Stimulated activated CD4-positive, alpha-beta T cell treated with anti-CD3 and anti-CD28 coated beads, Interleukin-2, amount 100 ng/mL, for 48 hours (primary cell): Measurements from ENCODE around the gene ANKRD29.
"Not testable (repeated sequence)": the region's sequence is repeated elsewhere in the genome, so short reads cannot be mapped to it uniquely, and the experiment has no call there.

Source experiments
- DNase-seq, 2 donors: peaks; one replicate each; pipeline ENCODE4 v3.0.0-alpha.2; 2020

The ANKRD29 gene

DNA sequence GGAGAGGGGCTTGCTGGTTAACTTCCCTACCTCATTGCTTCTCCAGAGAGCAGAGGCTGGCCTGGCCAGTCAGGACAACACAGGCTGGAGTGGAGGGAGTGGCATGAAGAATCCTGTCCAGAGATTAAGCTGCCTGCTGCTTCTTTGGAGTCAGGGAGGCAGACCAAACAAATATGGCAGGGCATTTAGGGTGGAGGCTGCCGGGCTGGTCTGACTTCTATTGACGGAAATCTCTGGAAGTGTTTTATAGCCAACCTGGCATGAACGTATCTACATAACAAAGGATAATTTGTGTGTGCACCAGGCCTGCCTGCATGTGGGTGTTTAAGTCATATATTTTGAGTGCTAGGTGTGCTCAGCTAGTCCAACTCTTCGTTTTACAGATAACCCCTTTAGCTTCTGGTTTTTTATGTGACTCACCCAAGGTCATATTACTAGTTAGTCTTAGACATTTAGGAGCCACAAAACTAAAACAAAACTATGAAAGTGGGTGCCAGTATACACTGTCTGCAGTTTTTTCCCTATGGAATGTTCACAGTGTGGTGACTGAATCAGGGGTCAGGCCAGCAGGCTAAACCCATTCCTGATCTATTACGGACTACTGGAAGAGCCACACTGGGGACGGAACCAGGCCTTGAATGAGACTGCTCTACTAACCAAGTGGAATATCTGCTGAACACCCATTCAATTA, 81.9 kb downstream of the ANKRD29 start:
- DNase-seq: no peak

DNA sequence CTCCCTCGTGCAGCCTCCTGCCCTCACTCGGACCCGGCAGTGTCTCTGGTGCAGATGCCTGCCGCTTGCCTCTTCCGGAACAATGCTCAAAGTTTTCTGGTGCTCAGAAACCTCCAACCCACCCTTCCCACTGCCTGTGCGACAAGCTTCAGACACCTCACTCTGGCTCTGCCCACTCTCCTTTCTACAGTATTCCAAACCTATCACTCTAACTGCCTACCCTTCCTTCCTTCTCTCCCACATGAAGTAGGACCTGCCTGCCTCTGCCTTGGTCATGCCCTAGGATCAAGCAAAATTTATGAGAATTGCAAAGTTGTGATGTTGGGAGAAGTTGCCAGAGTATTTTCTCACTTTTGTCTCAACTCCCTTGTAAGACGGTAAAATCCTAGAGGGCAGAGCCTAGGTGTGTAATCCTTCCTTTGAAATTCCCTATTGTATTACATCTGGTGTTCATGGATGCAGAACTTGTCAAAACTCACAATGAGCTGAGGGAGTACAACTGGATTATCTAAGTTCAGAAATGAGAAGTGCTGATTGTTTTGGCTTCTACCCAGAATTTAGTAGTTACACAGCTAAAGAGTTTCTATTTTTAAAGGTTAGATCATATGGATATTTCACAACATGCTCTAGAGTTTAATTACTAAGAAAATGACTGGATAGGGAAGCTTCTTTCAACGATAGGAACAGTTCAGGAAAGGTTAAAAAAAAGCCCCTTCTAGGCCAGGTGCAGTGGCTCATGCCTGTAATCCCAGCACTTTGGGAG, 83.6 kb downstream of the ANKRD29 start:
- DNase-seq: no peak

DNA sequence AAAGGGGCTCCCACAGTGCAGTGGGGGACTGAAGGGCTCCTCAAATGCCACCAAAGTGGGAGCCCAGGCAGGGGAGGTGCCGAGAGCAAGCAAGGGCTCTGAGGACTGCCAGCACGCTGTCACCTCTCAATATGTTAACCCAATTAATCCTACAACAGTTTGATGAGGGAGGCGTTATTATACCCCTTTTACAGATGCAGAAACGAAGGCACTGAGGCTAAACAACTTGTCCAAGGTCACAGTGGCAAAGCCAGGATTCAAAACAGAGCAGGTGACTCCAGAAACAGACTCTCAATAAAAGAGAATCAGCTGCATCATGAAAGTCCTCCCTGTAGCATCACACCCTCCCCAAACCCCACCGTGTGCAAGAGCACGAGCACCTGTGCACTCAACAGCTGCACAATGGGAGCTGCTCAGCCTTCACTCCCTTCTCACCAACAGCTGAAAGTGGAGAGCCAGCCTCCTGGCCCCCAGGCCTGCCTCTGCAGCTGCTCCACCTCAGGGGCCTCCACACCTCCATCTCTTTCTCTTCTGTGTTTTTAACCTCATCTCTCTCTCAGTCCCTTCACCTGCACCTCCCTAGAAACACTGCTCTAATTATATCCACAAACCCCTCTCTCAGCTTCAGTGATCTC, 84.5 kb downstream of the ANKRD29 start:
- no peak for DNase-seq

DNA sequence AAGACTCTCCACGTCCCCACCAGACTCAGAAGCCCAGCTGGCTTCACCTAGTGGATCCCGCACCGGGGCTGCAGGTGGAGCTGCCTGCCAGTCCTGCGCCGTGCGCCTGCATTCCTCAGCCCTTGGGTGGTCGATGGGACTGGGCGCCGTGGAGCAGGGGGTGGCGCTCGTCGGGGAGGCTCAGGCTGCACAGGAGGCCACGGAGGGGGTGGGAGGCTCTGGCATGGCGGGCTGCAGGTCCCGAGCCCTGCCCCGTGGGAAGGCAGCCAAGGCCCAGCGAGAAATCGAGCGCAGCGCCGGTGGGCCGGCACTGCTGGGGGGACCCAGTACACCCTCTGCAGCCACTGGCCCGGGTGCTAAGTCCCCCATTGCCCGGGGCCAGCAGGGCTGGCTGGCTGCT, 85.2 kb downstream of the ANKRD29 start:
- DNase-seq: not testable (repeated sequence)

DNA sequence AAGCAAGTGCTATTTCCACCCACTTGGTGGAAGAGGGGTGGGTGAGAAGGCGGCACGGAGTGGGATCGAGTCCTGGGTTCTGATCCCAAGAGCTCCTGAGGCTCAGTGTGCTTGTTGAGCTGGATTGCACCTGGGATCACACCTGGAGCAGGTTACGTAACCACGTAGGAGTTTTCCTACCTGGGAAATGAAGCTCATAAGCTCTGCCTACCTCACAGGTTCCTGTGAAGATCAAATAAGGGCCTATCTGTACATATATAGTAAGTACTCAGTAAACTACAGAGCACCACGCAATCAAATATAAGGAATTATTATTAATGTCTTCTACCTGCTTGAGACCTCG, 87.4 kb downstream of the ANKRD29 start:
- no peak for DNase-seq

DNA sequence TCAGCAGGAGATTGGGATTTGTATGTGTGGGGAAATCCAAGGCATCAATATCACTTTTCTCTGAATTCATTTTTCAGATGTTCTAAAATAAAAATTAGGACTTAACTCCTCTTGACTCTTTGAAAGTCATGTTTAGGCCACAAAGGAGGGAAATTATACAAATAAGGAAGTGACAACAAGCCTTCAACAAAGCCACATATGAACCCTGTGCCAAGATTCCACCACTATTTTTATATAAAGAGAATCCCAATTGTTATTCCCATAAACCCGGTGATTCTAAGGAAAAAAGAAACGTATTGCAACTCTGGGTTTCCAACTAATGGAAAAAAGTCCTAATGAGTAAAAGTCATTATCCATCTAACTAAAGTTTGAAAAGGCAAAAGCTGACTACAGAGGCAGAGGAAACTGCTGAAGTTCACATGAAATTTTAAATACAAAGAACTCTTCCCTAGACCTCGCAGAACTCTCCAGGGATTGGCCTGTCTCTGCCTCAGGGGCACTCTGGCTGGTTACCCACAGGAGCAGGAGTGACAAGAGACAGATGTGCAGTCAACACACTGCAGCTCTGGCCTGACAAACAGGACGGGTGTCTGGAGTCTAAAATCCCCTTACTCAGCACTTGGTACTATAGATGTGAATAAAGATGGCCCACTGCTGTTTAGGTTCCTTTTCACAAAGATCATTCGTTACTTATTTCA, 88.0 kb downstream of the ANKRD29 start:
- no peak for DNase-seq

DNA sequence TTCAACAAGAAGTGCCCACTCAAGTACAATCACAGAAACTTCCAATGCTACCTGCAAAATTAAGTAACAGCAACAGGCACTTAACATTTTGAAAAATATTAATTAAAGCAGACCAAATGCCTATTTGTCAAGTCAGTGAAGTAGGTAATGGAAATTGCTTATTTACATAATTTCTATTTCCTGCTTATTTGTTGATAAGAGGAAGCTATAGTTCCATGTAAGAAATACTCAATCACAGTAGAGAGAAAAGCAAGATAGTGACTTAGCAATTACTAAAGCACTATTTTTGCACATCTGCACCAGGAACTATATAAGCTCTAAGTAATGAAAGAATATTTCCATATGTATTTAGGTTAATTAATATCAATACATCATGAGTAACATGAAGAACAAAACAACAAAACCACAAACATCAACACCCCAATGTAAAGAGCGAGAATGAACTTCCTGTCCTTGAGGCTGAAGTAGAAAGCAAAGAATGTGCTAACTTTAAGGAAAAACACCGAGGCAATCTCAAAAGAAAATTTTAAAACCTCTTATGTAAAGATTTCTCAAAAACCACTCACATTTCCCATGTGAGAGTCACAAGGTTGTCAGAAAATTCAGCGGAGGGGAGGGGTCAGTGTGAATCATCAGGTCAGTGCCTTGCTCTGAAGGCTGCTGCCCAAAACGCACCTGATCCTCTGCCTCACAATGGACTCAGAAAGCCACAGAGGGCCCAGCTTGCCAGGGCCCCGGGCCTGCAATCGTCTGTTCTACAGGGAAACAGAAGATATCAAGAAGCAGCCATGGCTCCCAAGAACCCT, 88.9 kb downstream of the ANKRD29 start:
- peak in 1 of 2 donors; percentile 17 for DNase-seq

DNA sequence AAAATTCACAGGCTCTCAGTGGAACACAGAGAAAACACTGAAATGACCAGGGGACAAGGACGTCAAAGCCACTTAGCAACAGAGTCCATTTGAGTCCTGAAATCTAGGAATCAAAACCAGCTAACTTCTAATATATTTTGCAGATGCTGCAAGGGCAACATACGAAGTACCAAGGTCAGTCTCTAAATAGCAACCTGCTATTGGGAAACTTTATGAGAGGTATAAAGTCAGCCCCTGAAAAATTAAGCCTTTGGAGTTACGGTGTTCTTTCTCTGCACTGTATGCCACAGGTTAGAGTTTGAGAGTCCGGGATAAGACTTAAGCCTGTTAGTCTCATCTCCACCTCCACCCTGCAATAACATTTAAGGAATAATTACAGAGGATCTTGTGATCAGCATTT, 89.7 kb downstream of the ANKRD29 start:
- DNase-seq: no peak

DNA sequence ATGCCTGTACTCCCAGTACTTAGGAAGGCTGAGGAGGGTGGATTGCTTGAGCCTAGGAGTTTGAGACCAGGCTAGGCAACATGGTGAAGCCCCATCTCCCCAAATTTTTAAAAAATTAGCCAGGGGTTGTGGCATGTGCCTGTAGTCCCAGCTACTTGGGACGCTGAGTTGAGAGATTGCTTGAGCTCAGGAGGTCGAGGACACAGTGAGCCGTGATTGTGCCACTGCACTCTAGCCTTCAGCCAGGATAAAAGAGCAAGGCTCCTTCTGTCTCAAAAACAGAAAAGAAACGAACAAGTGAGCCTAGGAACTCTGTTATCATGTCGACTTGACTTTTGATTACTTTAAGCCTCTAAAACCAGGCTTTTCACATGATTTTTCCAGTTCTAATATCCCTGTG, 90.1 kb downstream of the ANKRD29 start:
- no peak for DNase-seq

DNA sequence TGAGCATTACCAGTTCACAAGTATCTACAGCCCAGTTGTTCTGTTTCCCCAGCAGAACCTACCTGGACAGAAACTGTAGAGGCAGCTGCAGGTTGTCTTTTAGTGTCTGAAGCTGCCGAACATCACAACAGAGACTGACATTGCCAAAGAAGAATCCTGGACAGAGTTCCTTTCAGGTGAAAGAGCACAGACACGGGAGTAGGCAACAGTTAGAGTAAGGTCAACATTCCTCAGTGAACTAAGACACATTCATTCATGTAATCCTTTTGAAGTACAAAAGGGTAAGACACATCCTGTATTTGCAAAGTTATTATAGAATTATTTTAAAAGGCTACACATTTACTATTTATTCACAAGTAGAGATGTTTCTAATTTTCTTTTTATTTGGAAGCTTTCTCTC, 90.7 kb downstream of the ANKRD29 start:
- no peak for DNase-seq

DNA sequence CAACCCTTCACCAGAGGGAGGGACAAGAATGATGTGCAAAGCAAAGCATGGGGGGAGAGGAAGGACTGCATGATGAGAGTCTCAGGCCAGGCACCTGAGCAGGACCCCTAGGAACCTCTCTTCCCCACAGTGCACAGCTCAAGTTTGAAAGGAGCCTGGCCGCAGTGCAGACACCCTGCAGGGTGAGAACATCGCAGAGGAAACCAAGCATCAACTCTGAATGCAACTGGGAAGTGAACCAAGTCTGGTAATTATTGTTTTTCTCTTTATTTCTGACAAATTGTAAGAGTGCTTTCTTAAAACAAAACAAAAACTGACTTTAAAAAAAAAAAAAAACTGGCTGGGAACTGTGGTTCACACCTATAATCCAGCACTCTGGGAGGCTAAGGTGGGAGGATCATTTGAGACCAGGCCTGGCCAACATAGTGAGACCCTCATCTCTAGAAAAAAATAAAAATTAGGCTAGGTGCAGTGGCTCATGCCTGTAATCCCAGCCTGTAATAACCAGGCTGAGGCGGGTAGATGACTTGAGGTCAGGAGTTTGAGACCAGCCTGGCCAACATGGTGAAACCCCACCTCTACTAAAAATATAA, 91.7 kb downstream of the ANKRD29 start:
- DNase-seq: no peak

DNA sequence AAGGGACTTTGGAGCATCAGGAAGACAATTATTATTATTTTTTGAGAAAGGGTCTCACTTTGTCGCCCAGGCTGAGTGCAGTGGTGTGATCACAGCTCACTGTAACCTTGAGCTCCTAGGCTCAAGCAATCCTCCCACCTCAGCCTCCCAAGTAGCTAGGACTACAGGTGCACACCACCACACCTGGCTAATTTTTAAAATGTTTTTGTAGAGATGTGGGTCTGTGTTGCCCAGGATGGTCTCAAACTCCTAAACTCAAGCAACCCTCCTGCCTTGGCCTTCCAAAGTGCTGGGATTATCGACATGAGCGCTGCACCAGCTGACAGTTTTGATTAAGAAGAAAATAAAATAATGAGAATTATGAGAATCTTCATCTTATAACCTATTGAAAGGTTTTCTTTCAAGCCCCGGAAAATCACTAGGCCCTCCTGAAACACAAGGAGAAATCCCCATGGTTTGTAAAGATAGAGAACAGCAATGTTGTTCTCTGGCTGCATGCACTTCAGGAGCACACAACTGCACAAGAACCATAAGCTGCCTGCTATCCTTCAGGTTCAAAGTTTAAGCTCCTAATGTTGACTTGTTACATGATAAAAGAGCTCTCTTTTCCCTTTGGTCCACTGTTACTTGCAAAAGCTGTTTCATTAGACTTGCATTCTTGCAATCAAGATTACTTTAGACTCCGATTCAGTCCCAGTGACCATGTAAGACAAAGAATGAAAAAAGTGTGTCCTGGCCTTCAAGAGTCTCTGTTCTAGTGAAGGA, 93.2 kb downstream of the ANKRD29 start:
- DNase-seq: no peak

DNA sequence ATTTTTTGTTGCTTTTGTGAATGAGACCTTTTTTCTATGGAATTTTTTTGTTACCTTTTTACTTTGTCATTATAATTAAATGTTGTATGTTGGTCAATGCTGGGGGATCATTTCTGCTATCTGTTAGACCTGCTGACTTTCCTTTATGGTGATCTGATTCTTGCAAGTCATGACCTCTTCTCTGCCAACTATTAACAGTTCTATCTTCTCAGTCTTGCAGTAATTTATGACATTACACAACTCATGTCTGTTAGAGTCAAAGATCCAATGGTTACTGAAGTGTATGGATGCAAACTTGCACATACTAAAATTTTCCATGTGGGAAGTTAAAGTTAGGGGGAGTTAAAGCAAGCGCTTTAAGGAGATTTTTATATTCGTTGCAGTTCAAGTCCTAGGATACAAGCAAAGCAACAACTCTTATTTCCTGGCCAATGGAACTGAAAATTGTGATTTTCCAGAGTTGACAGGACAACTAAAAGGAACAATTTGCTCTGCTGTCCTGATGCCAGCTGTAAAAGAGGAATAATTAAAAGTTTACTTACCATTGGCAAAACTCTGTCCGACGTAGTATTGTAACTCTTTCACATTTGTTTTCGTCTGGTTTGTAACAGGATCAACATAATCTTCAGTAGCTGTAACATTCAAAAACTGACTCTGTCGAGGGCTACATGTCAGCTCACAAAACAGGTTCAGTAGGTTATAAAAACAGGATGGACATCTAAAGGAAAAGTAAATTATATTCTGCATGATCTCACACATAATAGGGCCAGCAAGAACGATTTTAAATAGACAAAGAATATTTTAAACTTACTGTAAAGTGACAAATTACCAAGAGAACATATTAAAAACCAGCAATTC, 94.2 kb downstream of the ANKRD29 start:
- no peak for DNase-seq

DNA sequence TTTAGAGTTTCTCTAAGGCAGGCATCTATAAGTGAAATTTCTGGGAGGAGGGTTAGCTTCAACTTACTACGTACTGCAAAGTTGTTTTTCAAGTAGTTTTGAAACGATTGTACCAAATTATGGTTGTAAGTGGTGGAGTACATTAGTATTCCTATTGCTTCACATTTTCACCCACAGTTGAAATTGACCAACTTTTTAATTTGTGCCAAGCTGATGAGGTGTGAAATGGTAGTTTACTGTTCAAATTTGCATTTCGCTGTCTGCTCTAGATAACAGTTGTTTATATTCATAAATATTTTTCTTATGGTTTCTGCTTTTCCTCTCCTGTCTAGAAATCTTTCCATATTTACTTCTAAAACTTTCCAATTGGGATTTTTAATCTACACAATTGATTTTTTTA, 95.0 kb downstream of the ANKRD29 start:
- DNase-seq: no peak

DNA sequence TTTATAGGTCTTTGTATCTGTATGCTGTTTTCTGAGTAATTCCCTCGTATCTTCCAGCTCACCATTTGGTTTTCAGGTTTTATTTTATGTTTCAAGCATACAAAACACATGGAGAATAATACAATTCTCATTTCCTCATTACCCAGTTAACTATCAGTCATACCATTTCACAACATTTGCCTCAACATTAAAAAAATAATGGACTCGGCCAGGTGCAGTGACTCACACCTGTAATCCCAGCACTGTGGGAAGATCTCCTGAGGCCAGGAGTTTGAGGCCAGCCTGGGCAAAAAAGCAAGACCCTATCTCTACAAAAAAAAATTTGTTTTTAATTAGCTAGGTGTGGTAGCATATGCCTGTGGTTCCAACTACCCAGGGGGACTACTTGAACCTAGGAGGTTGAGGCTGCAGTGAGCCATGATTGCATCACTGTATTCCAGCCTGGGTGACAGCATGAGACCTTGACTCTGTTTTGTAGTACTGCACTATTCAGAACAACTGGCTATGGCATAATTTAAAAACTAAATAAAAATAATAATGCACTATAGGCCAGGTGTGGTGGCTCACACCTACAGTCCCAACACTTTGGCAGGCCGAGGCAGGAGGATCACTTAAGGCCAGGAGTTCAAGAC, 96.7 kb downstream of the ANKRD29 start:
- DNase-seq: no peak

DNA sequence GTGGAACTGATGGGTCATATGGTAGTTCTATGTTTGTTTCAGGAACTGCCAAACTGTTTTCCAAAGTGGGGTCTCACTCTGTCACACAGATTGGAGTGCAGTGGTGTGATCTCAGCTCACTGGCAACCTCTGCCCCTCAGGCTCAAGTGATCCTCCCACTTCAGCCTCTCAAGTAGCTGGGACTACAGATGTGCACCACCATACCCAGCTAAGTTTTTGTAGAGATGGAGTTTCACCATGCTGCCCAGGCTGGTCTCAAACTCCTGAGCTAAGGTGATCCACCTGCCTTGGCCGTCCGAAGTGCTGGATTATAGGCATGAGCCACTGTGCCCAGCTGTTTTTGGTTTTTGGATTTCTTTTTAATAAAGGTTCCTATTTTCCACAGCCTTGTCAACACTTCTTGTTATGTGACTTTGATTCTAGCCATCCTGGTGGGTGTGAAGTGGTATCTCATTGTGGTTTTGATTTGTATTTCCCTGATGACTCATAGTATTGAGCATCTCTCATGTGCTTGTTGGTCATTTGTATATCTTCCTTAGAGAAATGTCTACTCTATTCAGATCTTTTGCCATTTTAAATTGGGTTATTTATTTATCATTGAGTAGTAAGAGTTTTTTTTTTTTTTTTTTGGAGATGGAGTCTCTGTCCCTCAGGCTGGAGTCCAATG, 99.2 kb downstream of the ANKRD29 start:
- no peak for DNase-seq

DNA sequence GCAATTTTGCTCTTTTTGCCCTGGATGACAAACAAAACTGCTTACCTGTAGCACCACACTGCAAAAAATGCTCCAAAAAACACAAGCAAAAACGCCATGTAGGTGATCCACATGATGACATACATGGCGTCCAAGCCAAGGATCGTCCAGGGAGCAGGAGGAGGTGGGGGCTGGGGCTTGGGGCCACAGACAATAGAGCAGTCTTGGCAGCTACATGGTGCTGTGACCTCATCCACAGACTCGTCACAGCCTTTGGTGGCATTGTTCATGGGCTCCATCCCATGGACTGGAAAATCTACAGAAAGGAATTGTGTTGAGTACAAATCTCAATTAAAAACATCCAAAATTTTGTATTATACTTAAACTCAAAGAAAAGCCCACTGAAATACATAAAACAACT, 102.5 kb downstream of the ANKRD29 start:
- no peak for DNase-seq

DNA sequence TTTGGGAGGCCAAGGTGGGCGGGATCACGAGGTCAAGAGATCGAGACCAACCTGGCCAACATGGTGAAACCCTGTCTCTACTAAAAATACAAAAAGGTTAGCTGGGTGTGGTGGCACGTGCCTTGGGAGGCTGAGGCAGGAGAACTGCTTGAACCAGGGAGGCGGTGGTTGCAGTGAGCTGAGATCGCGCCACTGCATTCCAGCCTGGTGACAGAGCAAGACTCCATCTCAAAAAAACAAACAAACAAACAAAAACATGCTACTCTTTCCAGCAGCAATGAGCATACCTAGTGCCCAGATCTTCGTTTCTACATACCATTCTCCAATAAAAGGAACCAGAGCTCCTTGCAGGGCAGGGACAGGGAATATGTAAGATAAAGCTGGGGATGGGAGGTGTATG, 105.2 kb downstream of the ANKRD29 start:
- DNase-seq: not testable (repeated sequence)

DNA sequence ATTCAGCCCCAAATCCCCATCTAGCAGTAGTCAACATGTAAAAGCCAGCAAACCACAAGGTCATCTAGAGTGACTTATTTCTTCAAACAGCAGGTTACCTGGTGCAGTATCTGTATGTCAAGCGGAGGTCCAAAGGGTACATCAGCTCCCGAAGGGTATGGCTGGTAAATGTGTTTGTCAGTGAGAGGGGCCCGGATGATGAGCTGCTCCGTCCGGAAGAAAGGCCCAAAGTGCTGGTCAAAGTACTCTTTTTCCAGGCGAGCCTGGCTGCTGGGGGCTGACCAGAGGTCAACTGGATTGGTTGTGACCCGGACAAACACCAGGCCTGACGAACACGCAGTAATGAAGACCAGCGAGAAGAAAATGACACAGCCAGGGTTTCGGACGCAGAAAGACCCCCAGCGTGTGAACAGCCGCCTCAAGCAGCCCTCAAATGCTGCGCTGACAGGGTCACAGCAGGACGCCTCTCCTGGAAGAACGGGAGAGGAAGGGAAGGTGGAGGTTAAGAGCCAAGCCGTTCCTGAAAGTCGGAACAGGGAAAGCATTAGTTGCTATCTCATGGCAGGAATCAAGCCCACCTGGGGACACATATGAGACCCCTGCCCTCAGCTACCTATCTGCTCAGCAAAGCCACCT, 106.4 kb downstream of the ANKRD29 start:
- DNase-seq: no peak
